HCT116 (cell line): ENCODE results near the gene MAGEC1. TPM values are rescaled to one million over a fixed set of nuclear protein-coding genes. Genes with fewer than 3 reads are reported as not detected.
"Not testable (repeated sequence)": the region's sequence is repeated elsewhere in the genome, so short reads cannot be mapped to it uniquely, and the experiment has no call there.

Experiments
- ATAC-seq: fragments of 200-7000 bp; cut with Tn5 transposase; 2 replicates; pipeline ENCODE4 v1.9.1; 2020; ENCODE audit warnings: mild to moderate bottlenecking, moderate library complexity
- BruUV-seq: library from RNA; stranded (reverse); fragments of 400-500 nt; replicated peaks from 2 replicates; lab custom pipeline; 2021; lab: Mats Ljungman, UMichigan
- CTCF ChIA-PET: fragments of 300-600 bp; sonication (Branson Sonifier 250); formaldehyde crosslinking; loops from one replicate; lab custom pipeline; 2021; ENCODE audit warnings: antibody characterized with exemption; lab: Charles Lee
- POLR2A ChIA-PET: fragments of 300-600, 350-600 bp; sonication (Branson Sonifier 250); formaldehyde crosslinking; loops from one replicate; lab custom pipeline; 2021; ENCODE audit warnings: antibody characterized with exemption; lab: Charles Lee
- RAD21 ChIA-PET, 2 experiments: fragments of 300-600 bp; sonication (Branson Sonifier 250); formaldehyde crosslinking; loops; one replicate each; lab custom pipeline; 2023; ENCODE audit warnings: low total read pairs in 2 of 2; ENCODE audit not compliant: uncharacterized antibody in 2 of 2, unreplicated experiment in 2 of 2, low non-redundant PET in 1 of 2; lab: Charles Lee
- DNase-seq: peaks from one replicate; pipeline ENCODE4 v3.0.0-alpha.2; 2010; ENCODE audit warnings: low read depth, low spot score
- H2AFZ ChIP-seq: fragments of 200-600 bp; shearing (Covaris generic), sonication (generic); 2 replicates; pipeline ENCODE4 v1.6.1; 2017; ENCODE audit warnings: low read depth, mixed run types, mixed read lengths, antibody characterized with exemption, low read length; ENCODE audit not compliant: poor library complexity, severe bottlenecking
- H3K27ac ChIP-seq: 2 replicates; pipeline ENCODE4 v1.5.1; 2012; ENCODE audit warnings: low read depth, low read length
- H3K27me3 ChIP-seq: fragments of 200-600 bp; sonication (generic); 2 replicates; pipeline ENCODE4 v1.6.1; 2016; ENCODE audit warnings: mixed run types, low read length, mixed read lengths; ENCODE audit not compliant: insufficient read depth
- H3K36me3 ChIP-seq, 2 experiments: fragments of 200-500 bp in 1 of 2; fragments of 200-600 bp in 1 of 2; sonication (Bioruptor generic) in 1 of 2; sonication (generic) in 1 of 2; 2 replicates each; pipeline versions ENCODE4 v1.5.1 to v1.6.1; 2014 to 2016; ENCODE audit warnings: low read length in 2 of 2, inconsistent platforms in 1 of 2, mixed read lengths in 1 of 2, mixed run types in 1 of 2; ENCODE audit not compliant: insufficient read depth in 2 of 2, control insufficient read depth in 1 of 2
- H3K4me1 ChIP-seq, 2 experiments: fragments of 200-600 bp in 1 of 2; sonication (generic) in 1 of 2; 2 replicates each; pipeline versions ENCODE4 v1.5.1 to v1.6.1; 2012 to 2017; ENCODE audit warnings: low read length in 2 of 2, inconsistent platforms in 1 of 2, mild to moderate bottlenecking in 1 of 2, mixed read lengths in 1 of 2, mixed run types in 1 of 2, moderate library complexity in 1 of 2; ENCODE audit not compliant: insufficient read depth in 2 of 2, control insufficient read depth in 1 of 2
- H3K4me2 ChIP-seq: fragments of 200-600 bp; sonication (generic); 2 replicates; pipeline ENCODE4 v1.6.1; 2017; ENCODE audit warnings: mixed run types, low read length, mixed read lengths
- H3K4me3 ChIP-seq, 2 experiments: fragments of 200-600 bp in 1 of 2; sonication (generic) in 1 of 2; replicated peaks in 1 of 2; 2 replicates each; pipeline ENCODE4 v1.5.1; 2011 to 2016; ENCODE audit warnings: low read length in 2 of 2, control low read depth in 1 of 2, low read depth in 1 of 2, mild to moderate bottlenecking in 1 of 2, mixed read lengths in 1 of 2, mixed run types in 1 of 2
- H3K79me2 ChIP-seq: fragments of 200-600 bp; sonication (generic); 2 replicates; pipeline ENCODE4 v1.6.1; 2017; ENCODE audit warnings: mild to moderate bottlenecking, mixed run types, low read length, moderate library complexity, mixed read lengths; ENCODE audit not compliant: insufficient read depth
- H3K9ac ChIP-seq: fragments of 200-600 bp; sonication (generic); 2 replicates; pipeline ENCODE4 v1.6.1; 2016; ENCODE audit warnings: low read length, mixed read lengths
- H3K9me2 ChIP-seq: fragments of 200-600 bp; sonication (generic), shearing (Covaris generic); 2 replicates; pipeline ENCODE4 v1.6.1; 2017; ENCODE audit warnings: mixed run types, mild to moderate bottlenecking, moderate library complexity; ENCODE audit not compliant: insufficient read depth
- H3K9me3 ChIP-seq, 2 experiments: fragments of 200-500 bp in 1 of 2; fragments of 200-600 bp in 1 of 2; sonication (Bioruptor generic) in 1 of 2; sonication (generic) in 1 of 2; 2 replicates each; pipeline ENCODE4 v1.6.1; 2014 to 2017; ENCODE audit warnings: low read length in 2 of 2, mixed read lengths in 2 of 2, inconsistent platforms in 1 of 2, low read depth in 1 of 2, mild to moderate bottlenecking in 1 of 2, mixed run types in 1 of 2, moderate library complexity in 1 of 2; ENCODE audit not compliant: control insufficient read depth in 1 of 2, insufficient read depth in 1 of 2
- H4K20me1 ChIP-seq: fragments of 200-600 bp; sonication (generic), shearing (Covaris generic); 2 replicates; pipeline ENCODE4 v1.6.1; 2017; ENCODE audit warnings: mixed run types, mild to moderate bottlenecking, moderate library complexity; ENCODE audit not compliant: insufficient read depth
- EGR1 ChIP-seq: IDR thresholded peaks from 2 replicates; pipeline ENCODE4 v1.6.1; 2012; ENCODE audit warnings: low read depth
- ELF1 ChIP-seq: IDR thresholded peaks from 2 replicates; pipeline ENCODE4 v1.6.1; 2012; ENCODE audit warnings: low read depth, borderline replicate concordance
- EZH2phosphoT487 ChIP-seq: fragments of 200-600 bp; IDR thresholded peaks from 2 replicates; pipeline ENCODE4 v1.6.1; 2018; ENCODE audit warnings: antibody characterized with exemption, borderline replicate concordance
- RAD21 ChIP-seq: IDR thresholded peaks from 2 replicates; pipeline ENCODE4 v1.6.1; 2012; ENCODE audit warnings: low read depth, mild to moderate bottlenecking
- intact Hi-C: fragments of 100-400 bp; cut with micrococcal nuclease; formaldehyde crosslinking; loops from 2 replicates; pipeline ENCODE4 v1.10.0; 2022
- total RNA-seq: library from RNA; stranded (reverse); gene quantifications from one replicate; pipeline ENCODE4 v1.2.1, GENCODE V29; 2021; ENCODE audit not compliant: unreplicated experiment
- TF ChIP-seq, protein P1 (sequence below): IDR thresholded peaks from 2 replicates; pipeline ENCODE4 v1.6.1; 2012
- TF ChIP-seq, protein P2 (sequence below), 3 experiments: fragments of 200-600 bp in 1 of 3; sonication (generic) in 1 of 3; IDR thresholded peaks in 2 of 3; conservative IDR thresholded peaks in 1 of 3; 2 replicates each; pipeline ENCODE4 v1.5.1; 2012 to 2017; ENCODE audit warnings: low read depth in 2 of 3, low read length in 2 of 3, antibody characterized with exemption in 1 of 3, borderline replicate concordance in 1 of 3, control low read depth in 1 of 3, mild to moderate bottlenecking in 1 of 3, mixed read lengths in 1 of 3, mixed run types in 1 of 3, moderate library complexity in 1 of 3; ENCODE audit not compliant: insufficient read depth in 1 of 3
- TF ChIP-seq, protein P3 (sequence below): IDR thresholded peaks from 2 replicates; pipeline ENCODE4 v1.6.1; 2011; ENCODE audit warnings: mild to moderate bottlenecking, low read length, moderate library complexity; ENCODE audit not compliant: insufficient replicate concordance; ENCODE audit errors: extremely low read depth

MAGEC1 gene
- total RNA-seq, 1 experiment from 2014 or later = not detected

DNA sequence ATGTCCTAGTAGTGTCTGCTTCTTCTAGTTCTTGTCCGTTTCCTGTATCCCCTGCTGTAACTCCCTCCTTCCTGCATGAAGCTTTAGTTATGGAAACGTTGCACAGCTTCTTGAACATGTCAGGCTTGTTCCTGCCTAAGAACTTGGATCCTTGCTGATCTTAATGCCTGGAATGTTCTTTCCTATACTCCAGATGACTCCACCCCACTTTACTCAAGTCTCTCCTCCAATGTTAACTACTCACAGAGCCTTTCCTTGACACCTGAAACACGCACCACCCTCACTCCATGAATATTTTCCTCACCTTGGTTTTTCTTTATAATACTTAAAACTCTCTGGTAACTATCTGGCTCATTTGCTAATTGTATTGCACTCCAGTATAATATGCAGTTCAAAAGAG lies 46.2 kb upstream of the MAGEC1 start:
- BruUV-seq = no TSS peak
- no peaks in the 10 kb centered on the region for H3K27me3 ChIP-seq
- no peak for ATAC-seq
- H3K9me3 ChIP-seq = no peaks in the 10 kb centered on the region
- no peak overlapping the region for H3K27ac ChIP-seq
- no peak for TF ChIP-seq EGR1
- no peak for TF ChIP-seq EZH2phosphoT487
- TF ChIP-seq, all 23 proteins: peak for 0
- RAD21 ChIA-PET = no interaction called here
- no peaks in the 10 kb centered on the region for H3K9me2 ChIP-seq
- H3K4me1 ChIP-seq = no peaks in the 10 kb centered on the region
- H2AFZ ChIP-seq = no peak overlapping the region
- POLR2A ChIA-PET = no interaction called here
- DNase-seq = no peak
- no peaks in the 10 kb centered on the region for H3K36me3 ChIP-seq
- H3K4me3 ChIP-seq = no peak overlapping the region
- intact Hi-C loops = no loop called here
- no peaks in the 10 kb centered on the region for H3K79me2 ChIP-seq
- no peaks in the 10 kb centered on the region for H4K20me1 ChIP-seq
- CTCF ChIA-PET = no interaction called here
- no peak overlapping the region for H3K9ac ChIP-seq
- H3K4me2 ChIP-seq = no peak overlapping the region

DNA sequence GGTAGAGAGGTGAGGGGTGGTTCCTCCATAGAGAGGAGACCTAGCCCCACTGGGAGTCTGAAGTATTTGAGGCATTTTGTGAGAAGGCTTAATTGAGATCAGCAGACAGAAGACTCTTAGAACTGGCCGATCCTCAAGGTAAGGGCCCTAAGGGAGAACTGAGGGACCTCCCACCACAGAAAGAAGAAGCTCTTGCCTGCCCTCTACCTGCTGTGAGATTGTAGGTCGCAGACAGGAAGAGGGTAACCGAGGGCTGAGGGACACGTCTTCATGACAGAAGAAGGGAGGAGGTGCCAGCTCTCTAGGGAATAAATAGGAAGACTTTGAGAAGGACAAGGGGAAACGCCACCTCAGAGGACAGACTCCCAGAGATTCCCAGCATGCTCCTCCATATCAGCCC lies 24.1 kb upstream of the MAGEC1 start:
- H3K27me3 ChIP-seq = no peaks in the 10 kb centered on the region
- no peak for DNase-seq
- no peak overlapping the region for H2AFZ ChIP-seq
- no peaks in the 10 kb centered on the region for H3K79me2 ChIP-seq
- H3K27ac ChIP-seq = no peak overlapping the region
- no peak overlapping the region for H3K4me3 ChIP-seq
- H3K9me2 ChIP-seq = no peaks in the 10 kb centered on the region
- no peak for ATAC-seq
- BruUV-seq = no TSS peak
- RAD21 ChIA-PET = no interaction called here
- intact Hi-C loops = no loop called here
- H3K4me2 ChIP-seq = no peak overlapping the region
- H4K20me1 ChIP-seq = no peaks in the 10 kb centered on the region
- no peak for TF ChIP-seq RAD21
- TF ChIP-seq EZH2phosphoT487 = no peak
- TF ChIP-seq, protein P1, sequence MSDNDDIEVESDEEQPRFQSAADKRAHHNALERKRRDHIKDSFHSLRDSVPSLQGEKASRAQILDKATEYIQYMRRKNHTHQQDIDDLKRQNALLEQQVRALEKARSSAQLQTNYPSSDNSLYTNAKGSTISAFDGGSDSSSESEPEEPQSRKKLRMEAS = no peak
- TF ChIP-seq, protein P2, sequence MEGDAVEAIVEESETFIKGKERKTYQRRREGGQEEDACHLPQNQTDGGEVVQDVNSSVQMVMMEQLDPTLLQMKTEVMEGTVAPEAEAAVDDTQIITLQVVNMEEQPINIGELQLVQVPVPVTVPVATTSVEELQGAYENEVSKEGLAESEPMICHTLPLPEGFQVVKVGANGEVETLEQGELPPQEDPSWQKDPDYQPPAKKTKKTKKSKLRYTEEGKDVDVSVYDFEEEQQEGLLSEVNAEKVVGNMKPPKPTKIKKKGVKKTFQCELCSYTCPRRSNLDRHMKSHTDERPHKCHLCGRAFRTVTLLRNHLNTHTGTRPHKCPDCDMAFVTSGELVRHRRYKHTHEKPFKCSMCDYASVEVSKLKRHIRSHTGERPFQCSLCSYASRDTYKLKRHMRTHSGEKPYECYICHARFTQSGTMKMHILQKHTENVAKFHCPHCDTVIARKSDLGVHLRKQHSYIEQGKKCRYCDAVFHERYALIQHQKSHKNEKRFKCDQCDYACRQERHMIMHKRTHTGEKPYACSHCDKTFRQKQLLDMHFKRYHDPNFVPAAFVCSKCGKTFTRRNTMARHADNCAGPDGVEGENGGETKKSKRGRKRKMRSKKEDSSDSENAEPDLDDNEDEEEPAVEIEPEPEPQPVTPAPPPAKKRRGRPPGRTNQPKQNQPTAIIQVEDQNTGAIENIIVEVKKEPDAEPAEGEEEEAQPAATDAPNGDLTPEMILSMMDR (IDR thresholded peaks at IDR 0.05 in 2 of 3, conservative IDR thresholded peaks at IDR 0.05 in 1 of 3; ENCODE audit: borderline replicate concordance in 1 of 3, insufficient read depth in 1 of 3, low read depth in 2 of 3, low read length in 2 of 3) = no peak
- no peak for TF ChIP-seq ELF1
- TF ChIP-seq, protein P3, sequence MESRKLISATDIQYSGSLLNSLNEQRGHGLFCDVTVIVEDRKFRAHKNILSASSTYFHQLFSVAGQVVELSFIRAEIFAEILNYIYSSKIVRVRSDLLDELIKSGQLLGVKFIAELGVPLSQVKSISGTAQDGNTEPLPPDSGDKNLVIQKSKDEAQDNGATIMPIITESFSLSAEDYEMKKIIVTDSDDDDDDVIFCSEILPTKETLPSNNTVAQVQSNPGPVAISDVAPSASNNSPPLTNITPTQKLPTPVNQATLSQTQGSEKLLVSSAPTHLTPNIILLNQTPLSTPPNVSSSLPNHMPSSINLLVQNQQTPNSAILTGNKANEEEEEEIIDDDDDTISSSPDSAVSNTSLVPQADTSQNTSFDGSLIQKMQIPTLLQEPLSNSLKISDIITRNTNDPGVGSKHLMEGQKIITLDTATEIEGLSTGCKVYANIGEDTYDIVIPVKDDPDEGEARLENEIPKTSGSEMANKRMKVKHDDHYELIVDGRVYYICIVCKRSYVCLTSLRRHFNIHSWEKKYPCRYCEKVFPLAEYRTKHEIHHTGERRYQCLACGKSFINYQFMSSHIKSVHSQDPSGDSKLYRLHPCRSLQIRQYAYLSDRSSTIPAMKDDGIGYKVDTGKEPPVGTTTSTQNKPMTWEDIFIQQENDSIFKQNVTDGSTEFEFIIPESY = no peak
- no peaks in the 10 kb centered on the region for H3K36me3 ChIP-seq
- CTCF ChIA-PET = no interaction called here
- H3K9me3 ChIP-seq = no peaks in the 10 kb centered on the region
- POLR2A ChIA-PET = no interaction called here
- no peaks in the 10 kb centered on the region for H3K4me1 ChIP-seq
- H3K9ac ChIP-seq = no peak overlapping the region

DNA sequence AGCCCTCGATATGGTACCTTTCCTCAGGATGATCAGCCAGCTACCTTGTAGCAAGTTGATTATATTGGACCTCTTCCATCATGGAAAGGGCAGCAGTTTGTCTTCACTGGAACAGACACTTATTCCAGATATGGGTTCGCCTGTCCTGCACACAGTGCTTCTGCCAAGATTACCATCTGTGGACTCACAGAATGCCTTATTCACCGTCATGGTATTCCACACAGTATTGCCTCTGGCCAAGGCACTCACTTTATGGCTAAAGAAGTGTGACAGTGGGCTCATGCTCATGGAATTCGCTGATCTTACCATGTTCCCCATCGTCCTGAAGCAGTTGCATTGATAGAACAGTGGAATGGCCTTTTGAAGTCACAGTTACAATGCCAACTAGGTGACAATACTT lies 14.9 kb upstream of the MAGEC1 start:
- POLR2A ChIA-PET, H3K36me3 ChIP-seq, DNase-seq, H3K4me1 ChIP-seq, BruUV-seq, H3K9me3 ChIP-seq, H3K9ac ChIP-seq, H3K4me2 ChIP-seq, H2AFZ ChIP-seq, ATAC-seq, intact Hi-C loops, H3K79me2 ChIP-seq, H3K27ac ChIP-seq, H3K9me2 ChIP-seq, H3K4me3 ChIP-seq, H4K20me1 ChIP-seq, CTCF ChIA-PET, RAD21 ChIA-PET, H3K27me3 ChIP-seq: not testable (repeated sequence)
